ENCODE results near the gene DNAH9.

The DNAH9 gene

DNA sequence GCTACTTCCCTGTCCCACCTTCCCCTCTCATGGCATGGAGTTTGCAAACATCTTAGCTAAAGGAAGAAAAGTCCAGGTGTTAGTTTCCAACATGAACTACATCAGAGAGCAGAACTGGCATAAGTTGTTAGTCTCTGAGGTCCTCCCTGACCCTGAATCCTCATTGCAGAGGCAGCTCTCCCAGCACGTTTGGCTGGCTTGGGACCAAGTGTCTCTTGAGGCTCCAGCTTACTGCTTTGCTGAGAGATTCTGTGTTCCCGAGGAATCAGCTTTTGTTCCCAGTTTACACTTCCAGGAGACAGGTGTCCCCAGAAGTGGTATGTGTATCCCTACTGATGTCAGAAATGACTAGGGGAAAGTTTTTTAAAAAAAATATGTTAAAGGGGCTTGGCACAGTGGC is 14.7 kb downstream of the DNAH9 start:
- no peak for FAIRE-seq

- no peak for FAIRE-seq
Observed at GRCh38 chr17:11618861-11619566, 20.7 kb downstream of the DNAH9 start.

GRCh38 chr17:11622492-11622891 is 24.2 kb downstream of the DNAH9 start:
- FAIRE-seq = no peak

DNA sequence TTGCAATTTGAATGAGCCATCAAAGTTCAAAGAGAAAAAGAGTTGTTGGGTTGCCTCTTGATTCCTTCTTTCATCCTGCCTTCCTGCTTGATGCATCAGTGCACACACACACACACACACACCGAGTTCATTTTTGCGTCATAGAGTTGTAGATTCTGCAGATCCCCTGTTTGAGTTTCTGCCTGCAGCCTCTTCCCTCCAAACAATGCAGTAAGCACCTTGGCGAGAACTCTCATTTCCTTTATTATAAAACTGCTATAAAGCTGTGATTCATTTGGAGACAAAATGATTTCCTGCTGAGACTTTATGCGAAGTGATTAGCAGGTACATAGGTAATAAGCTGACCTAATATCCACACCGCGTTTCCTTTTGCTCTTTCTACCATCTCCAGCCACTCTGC is 26.7 kb downstream of the DNAH9 start:
- FAIRE-seq = no peak

GRCh38 chr17:11625878-11626277 is 27.6 kb downstream of the DNAH9 start:
- FAIRE-seq = no peak

DNA sequence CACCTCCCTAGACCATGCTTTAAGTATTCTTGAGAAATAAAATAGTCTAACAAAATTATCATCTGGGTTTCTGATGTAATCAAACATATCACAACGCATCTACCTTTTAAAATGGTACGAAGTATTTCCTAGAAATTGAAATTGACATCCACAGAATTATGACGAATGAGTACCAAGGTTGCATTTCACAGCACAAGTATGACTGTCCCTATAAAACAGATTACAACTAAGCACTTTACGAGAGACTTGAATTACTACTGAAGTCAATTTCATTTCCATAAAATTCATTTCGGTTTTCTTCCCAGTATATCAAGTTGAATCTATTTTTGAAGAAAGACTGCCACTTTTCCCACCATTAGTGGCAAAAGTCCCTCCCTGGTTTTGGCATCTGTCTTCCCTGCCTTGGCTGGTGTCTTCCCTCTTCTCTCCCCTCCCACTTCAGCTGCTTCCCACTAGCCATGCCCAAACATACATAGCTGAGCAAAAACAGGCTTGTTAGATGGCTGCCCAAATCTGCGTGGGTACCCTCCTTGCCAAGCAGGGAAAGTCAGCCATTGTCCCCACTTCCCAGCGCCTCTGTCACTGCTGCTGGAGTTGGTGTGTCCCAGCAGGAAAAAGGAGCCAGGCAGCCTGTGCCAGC is 29.2 kb downstream of the DNAH9 start:
- no peak for FAIRE-seq

GRCh38 chr17:11628374-11628773 is 30.1 kb downstream of the DNAH9 start:
- FAIRE-seq = no peak

GRCh38 chr17:11628831-11629230 is 30.6 kb downstream of the DNAH9 start:
- FAIRE-seq = no peak

- no peak for FAIRE-seq
Observed at GRCh38 chr17:11636771-11637170, 38.5 kb downstream of the DNAH9 start.

DNA sequence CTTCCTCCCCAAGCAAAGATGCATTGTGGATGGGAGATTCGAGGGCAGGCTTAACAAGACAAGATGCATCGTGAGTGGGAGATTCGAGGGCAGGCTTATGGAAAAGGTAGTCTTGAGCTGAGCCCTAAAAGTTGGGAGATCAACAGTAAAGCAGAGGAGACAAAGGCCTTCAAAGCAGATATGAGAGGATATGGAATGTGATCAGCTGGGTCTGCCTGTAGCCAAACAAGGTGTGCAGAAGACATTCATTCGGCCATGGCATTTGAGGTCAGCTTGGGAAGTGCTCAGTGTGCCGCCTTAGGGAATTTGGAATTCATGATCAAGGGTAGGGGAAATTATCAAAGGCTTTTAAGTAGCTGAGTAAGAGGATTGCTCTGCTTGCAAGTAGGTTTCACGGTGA is 39.5 kb downstream of the DNAH9 start:
- FAIRE-seq = no peak

DNA sequence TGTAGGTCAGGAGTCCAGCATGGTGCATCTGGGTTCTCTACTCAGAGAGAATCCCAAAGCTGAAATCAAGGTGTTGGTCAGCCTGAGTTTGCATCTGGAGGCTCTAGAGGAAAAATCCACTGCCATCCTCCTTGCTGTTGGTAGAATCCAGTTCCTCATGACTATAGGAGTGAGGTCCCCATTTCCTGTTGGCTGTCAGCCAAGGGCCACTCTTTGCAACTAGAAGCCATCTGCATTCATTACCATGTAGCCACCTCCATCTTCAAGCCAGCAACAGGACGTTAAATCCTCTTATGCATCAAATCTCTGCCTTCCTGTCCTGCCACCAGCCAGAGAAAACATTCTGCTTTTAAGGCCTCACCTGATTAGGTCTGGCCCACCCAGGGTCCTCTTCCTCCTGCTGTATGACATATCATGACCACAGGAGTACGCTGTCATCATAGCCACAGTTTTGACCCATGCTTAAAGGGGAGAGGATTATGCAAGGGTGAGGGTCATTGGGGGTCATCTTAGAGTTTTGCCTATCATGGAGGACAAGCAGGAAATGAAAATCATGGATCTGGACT is 40.5 kb downstream of the DNAH9 start:
- FAIRE-seq = no peak

- FAIRE-seq = no peak
Observed at GRCh38 chr17:11639736-11640462, 41.6 kb downstream of the DNAH9 start.

DNA sequence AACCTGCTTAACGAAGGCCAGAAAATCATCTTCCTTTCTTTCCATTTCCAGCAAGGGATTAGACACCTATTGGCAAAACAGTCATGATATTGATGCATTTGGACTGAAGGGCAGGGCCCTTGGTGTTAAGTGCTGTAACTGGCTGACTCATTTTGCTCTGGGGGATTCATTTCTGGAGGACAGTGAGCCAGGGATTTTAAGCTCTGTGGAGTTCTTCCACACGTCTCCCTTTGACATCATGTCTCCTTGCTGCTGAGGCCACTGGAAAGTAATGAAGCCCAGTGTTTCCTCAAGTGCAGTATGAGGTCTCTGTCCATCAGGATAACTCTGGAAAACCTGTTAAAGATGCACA is 42.2 kb downstream of the DNAH9 start:
- FAIRE-seq = no peak

GRCh38 chr17:11641521-11642275 is 43.4 kb downstream of the DNAH9 start:
- FAIRE-seq = no peak

GRCh38 chr17:11642655-11643054 is 44.4 kb downstream of the DNAH9 start:
- no peak for FAIRE-seq

GRCh38 chr17:11643851-11644250 is 45.6 kb downstream of the DNAH9 start:
- FAIRE-seq = no peak

GRCh38 chr17:11644265-11645212 is 46.3 kb downstream of the DNAH9 start:
- peak; percentile 48 for FAIRE-seq

DNA sequence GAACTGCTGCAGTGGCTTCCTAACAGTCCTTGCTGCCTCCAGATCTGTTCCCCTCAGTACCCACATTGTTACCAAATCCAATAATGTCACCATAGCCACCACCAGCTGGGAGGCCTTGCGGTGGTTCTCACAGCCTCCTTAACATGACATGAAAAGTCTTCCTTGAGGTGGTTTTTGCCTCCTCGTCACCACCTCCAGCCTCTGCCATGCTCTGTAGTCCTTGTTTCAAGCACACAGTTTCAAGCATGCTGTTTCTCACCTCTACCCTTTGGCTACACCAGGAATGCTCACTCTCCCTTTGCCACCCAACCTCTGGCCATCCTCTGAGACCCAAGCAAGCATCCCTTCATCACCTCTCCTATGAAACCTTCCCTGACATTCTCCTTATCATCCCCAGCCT is 47.2 kb downstream of the DNAH9 start:
- FAIRE-seq = no peak

DNA sequence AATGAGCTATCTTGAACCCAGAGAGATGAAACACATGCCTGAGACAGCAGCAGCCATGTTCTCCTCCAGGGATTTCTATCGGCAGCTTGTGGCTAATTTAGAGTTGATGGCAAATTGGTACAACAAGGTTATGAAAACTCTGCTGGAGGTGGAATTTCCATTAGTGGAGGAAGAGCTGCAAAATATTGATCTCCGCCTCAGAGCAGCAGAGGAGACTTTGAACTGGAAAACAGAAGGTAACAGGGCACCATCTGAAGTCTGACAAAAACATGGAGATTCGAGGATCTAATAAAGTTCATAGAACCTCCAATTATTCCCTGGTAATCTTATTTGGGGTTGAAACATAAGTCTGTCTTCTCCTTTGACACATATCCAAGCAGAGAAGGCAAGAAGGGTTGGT is 52.8 kb downstream of the DNAH9 start:
- no peak for FAIRE-seq

DNA sequence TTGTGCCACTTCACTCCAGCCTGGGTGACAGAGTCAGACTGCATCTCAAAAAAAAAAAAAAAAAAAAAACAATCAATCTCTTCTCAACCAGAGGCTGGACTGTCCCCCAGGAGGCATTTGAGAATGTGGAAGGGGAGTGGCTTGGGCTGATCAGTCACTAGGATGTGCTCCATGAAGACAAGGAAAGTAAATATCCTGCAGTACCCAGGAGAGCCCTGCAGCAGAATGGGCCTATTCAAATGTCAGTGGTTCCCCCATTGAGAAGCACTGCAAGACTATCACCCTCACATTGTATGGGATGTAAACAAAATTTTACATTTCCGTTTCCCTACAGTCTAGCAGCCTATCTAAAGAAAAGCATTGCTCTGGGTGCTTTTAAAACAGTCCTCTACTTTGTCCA is 70.3 kb downstream of the DNAH9 start:
- FAIRE-seq = no peak

DNA sequence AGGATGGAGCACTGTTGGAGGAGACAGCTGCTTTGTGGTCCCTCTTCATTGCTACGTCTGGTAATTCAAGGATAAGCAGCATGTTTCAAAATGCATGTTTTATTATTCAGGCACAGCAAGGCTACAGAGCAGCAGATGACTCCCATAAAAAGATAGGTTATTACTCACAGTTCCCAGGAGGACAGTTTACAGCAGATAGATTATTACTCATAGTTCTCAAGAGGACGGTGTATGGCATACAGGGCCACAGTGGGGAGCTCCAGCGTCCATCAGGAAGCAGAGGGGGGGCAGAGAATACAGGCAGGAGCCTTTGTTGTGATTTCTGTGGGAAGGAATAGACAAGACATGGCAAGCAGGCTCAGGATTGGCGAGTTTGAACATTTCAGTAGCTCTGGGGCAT is 72.9 kb downstream of the DNAH9 start:
- FAIRE-seq = no peak

GRCh38 chr17:11682646-11683045 is 84.4 kb downstream of the DNAH9 start:
- no peak for FAIRE-seq
